ENCODE results near the gene RBM47. TPM values are rescaled to one million over a fixed set of nuclear protein-coding genes. Genes with fewer than 3 reads are reported as not detected.

The RBM47 gene
- total and polyA plus RNA-seq, 2 of the 4 experiments (the other 2 are of a cell fraction): 0.44 to 1.1 TPM

DNA sequence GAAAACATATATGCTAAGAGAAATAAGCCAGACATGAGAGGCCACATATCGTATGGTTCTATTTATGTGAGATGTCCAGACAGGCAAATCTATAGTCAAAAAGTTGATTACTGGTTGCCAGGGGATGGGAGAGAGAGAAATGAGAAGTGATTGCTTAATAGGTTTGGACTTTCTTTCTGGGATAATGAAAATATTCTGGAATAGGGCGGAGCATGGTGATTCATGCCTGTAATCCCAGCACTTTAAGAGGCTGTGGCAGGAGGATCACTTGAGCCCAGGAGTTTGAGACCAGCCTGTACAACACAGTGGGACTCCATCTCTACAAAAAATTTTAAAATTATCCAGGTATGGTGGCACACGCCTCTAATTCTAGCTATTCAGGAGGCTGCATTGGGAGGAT is 22.4 kb downstream of the RBM47 start:
- Histone ChIP-seq H3K4me1 (ENCODE audit: control insufficient read depth, insufficient read depth, low read length) (no peaks in the 10 kb centered on the region), H2BK20ac (ENCODE audit: low read depth, low read length) (no peak overlapping the region), H4K5ac (ENCODE audit: low read depth, low read length) (no peak overlapping the region), H4K8ac (ENCODE audit: low read depth in 2 of 2, low read length in 2 of 2) (no peak overlapping the region), H2BK5ac (ENCODE audit: low read depth, low read length, poor library complexity, severe bottlenecking) (no peak overlapping the region), H3K79me1 (ENCODE audit: low read depth in 1 of 2, low read length in 2 of 2) (no peaks in the 10 kb centered on the region), H3K56ac (ENCODE audit: extremely low read depth, insufficient read depth, low read length) (no peak overlapping the region), H2AK5ac (ENCODE audit: low read depth, low read length) (no peak overlapping the region), H3K9me3 (ENCODE audit: control insufficient read depth, insufficient read depth, low read length) (no peaks in the 10 kb centered on the region), H3K27me3 (ENCODE audit: control insufficient read depth, insufficient read depth, low read length) (no peaks in the 10 kb centered on the region), H2BK120ac (ENCODE audit: low read depth, low read length) (no peak overlapping the region), H3K4me3 (ENCODE audit: insufficient read depth, low read depth, low read length) (no peak overlapping the region), H4K91ac (ENCODE audit: insufficient read depth, low read depth, low read length) (no peak overlapping the region), H3K4me2 (ENCODE audit: low read depth, low read length) (no peak overlapping the region), H4K20me1 (ENCODE audit: insufficient read depth, low read length) (no peaks in the 10 kb centered on the region), H3K9me1 (ENCODE audit: insufficient read depth, low read length) (no peaks in the 10 kb centered on the region), H3K9ac (ENCODE audit: low read depth, low read length) (no peak overlapping the region), H2AFZ (replicated peaks; ENCODE audit: low read length, poor library complexity) (no peak overlapping the region), H2AK9ac (replicated peaks; ENCODE audit: low read depth, low read length, poor library complexity) (no peak overlapping the region), H3K18ac (ENCODE audit: low read depth, low read length) (no peak overlapping the region), H3K23ac (ENCODE audit: low read depth, low read length) (no peak overlapping the region), H3K27ac (ENCODE audit: insufficient read depth, low read length) (no peak overlapping the region), H2BK15ac (ENCODE audit: low read depth, low read length) (no peak overlapping the region), H3K4ac (ENCODE audit: low read depth, low read length) (no peak overlapping the region), H3K36me3 (ENCODE audit: control insufficient read depth, insufficient read depth, low read length) (no peaks in the 10 kb centered on the region), H3K14ac (replicated peaks; ENCODE audit: low read depth, low read length) (no peak overlapping the region)
- BruUV-seq (replicated peaks): no TSS peak
- ATAC-seq (ENCODE audit: low read depth) (no peak), DNase-seq (peak; percentile 27)
- no peak for TF ChIP-seq CTCF (conservative IDR thresholded peaks at IDR 0.05; ENCODE audit: low read depth, low read length)
- peak; percentile 37; the same call in 1 of the 2 replicates for TF ChIP-seq CEBPB (IDR thresholded peaks at IDR 0.05; ENCODE audit: low read depth, low read length)
- TF ChIP-seq MXI1 (IDR thresholded peaks at IDR 0.05; ENCODE audit: borderline replicate concordance, low read depth, low read length): no peak
- ChIA-PET CTCF (interaction anchor here (0.7 kb wide), 1 partner anchor 26 kb away, joined by 4 read pairs; no protein-coding TSS in a partner anchor), POLR2A (ENCODE audit: unreplicated experiment) (no interaction called here)
- in situ Hi-C loops (cut with MboI; ENCODE audit: low sequenced_read_pairs) (no loop called here), dilution Hi-C loops (cut with HindIII; ENCODE audit: low sequenced_read_pairs, unreplicated experiment) (no loop called here), intact Hi-C loops (cut with micrococcal nuclease) (no loop called here)
- 80% methylated on average over 1 of the region's 3 CpGs; no CpG with 5 or more reads in 1 of the 2 experiments for WGBS, 2 experiments (ENCODE audit: extremely low coverage in 2 of 2, insufficient read length in 1 of 2)
